ENCODE measurements around the gene PRDM15.

Gene PRDM15

GRCh38 chr21:41836166-41837015 is 42.8 kb downstream of the PRDM15 start:
- DNase-seq (ENCODE audit: low read depth) = no peak
- no peak for TF ChIP-seq CTCF (IDR thresholded peaks at IDR 0.05; ENCODE audit: low read depth, low read length, missing control alignments)
- H3K4me3 ChIP-seq (ENCODE audit: low read depth, low read length) = peak overlapping the region; percentile 51

DNA sequence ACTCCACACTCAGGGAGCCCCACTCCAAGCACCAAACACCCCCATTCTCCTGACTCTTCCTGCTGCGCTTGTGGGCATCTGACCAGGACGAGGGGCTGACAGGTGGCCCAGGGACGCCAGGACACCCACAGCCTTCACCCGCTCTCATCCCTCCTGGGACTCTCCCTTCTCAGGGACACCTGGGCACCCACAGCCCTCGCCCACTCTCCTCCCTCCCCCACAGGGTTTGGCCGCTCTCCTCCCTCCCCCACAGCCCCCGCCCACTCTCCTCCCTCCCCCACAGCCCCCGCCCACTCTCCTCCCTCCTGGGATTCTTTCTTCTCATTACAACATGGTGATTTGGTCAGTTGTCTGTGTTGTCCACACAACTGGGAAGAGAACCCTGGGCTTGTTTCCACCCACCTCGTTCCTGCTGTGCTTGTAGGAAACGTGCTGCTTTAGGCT is 43.4 kb downstream of the PRDM15 start:
- DNase-seq (ENCODE audit: low read depth) = no peak
- peak overlapping the region; percentile 51 for H3K4me3 ChIP-seq (ENCODE audit: low read depth, low read length)
- TF ChIP-seq CTCF (IDR thresholded peaks at IDR 0.05; ENCODE audit: low read depth, low read length, missing control alignments) = no peak

- TF ChIP-seq CTCF (IDR thresholded peaks at IDR 0.05; ENCODE audit: low read depth, low read length, missing control alignments) = no peak
- DNase-seq (ENCODE audit: low read depth) = no peak
- peak overlapping the region; percentile 29 for H3K4me3 ChIP-seq (ENCODE audit: low read depth, low read length)
Observed at GRCh38 chr21:41834926-41835663, 44.0 kb downstream of the PRDM15 start.

DNA sequence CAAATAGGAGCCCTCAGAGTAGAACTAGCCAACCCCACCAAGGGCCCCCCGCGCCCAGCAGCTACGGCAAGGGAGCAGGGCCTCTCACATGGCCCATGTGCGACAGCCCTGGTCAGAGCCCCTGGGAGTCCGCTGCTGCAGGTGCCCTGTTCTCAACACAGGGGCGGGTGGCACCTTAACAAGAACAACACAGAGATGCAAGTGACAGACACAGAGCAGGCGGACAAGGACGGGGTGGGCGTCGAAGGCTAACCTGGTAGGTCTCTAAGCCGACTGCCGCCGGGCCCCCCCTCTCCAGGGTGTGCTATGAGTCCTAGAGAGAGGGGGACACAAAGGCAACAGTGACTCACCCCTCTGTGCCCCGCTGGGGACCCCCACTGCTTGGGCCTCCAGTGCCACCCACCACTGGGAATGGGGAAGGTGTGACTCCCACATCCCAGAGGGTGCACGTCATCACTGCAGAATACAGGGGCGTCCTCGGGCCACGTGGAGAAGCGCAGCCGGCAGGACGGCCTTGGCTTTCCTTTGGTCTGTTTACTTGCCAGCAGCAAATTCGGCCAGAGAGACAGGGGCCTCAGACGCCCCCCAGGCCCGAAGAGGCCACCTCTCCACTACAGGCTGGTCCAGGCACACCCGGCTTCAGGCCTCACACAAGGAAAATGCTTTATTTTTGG is 44.8 kb downstream of the PRDM15 start:
- peak overlapping the region; percentile 4 for H3K4me3 ChIP-seq (ENCODE audit: low read depth, low read length)
- TF ChIP-seq CTCF (IDR thresholded peaks at IDR 0.05; ENCODE audit: low read depth, low read length, missing control alignments) = no peak
- DNase-seq (ENCODE audit: low read depth) = no peak

- H3K4me3 ChIP-seq (ENCODE audit: low read depth, low read length) = peak overlapping the region; percentile 26
- no peak for TF ChIP-seq CTCF (IDR thresholded peaks at IDR 0.05; ENCODE audit: low read depth, low read length, missing control alignments)
- DNase-seq (ENCODE audit: low read depth) = peak; percentile 84
Observed at GRCh38 chr21:41833497-41834115, 45.5 kb downstream of the PRDM15 start.

DNA sequence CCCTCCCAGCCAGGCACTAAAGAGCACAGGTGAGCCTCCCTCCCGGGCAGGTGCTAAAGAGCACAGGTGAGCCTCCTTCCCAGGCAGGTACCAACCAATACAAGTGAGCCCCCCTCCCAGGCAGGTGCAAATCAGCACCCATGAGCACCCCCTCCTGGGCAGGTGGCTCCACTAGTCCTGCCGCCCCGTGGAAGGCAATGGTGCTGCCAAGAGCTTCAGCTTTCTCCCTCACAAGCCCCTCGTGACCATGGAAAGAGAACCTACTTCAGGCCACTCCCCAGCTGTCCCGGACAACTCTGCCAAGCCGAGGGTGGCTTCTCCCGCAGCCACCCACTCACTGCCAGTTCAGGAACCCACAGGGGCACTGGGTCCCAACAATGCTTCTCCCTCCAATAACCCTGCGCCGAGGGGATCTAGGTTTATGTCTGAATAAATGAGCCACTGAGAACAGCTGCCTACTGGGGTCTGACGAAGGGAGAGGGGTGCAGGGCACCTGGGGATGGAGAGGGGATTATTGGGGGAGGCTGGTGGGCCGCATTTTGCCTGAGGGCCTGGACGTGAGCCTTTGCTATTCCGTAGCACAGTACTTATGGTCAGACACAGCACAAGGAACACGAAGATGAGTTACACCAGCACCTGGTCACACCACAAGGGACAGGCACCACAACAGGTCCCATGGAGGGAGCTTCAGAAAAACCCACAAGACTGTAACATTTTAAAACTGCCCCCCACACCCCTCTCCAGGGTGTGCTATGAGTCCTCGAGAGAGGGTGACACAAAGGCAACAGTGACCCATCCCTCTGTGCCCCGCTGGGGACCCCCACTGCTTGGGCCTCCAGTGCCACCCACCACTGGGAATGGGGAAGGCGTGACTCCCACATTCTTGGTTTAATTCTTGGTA is 46.3 kb downstream of the PRDM15 start:
- DNase-seq (ENCODE audit: low read depth) = peak; percentile 68
- peak overlapping the region; percentile 26 for H3K4me3 ChIP-seq (ENCODE audit: low read depth, low read length)
- peak; percentile 29 for TF ChIP-seq CTCF (IDR thresholded peaks at IDR 0.05; ENCODE audit: low read depth, low read length, missing control alignments)
